OCI-LY3 (cell line): ENCODE measurements around the gene PHF24.

ENCODE experiments used
- H2AFZ ChIP-seq: fragments of 200-600, 300-600 bp; shearing (Covaris generic); 2 replicates; pipeline ENCODE4 v1.6.0; 2014; ENCODE audit warnings: antibody characterized with exemption, low read depth, low read length
- H3K27ac ChIP-seq: fragments of 200-600, 300-600 bp; sonication (generic); 2 replicates; pipeline ENCODE4 v1.5.1; 2014; ENCODE audit warnings: mild to moderate bottlenecking, low read length, moderate library complexity, mixed read lengths
- H3K27me3 ChIP-seq: fragments of 200-600, 300-600 bp; sonication (generic); 2 replicates; pipeline ENCODE4 v1.6.1; 2014; ENCODE audit warnings: low read depth, low read length, mixed read lengths
- H3K36me3 ChIP-seq: fragments of 200-600, 300-600 bp; sonication (generic); replicated peaks from 2 replicates; pipeline ENCODE3; 2014; ENCODE audit warnings: low read depth, low read length, mixed read lengths
- H3K4me1 ChIP-seq: fragments of 300-600, 200-600 bp; sonication (generic); 2 replicates; pipeline ENCODE4 v1.6.1; 2014; ENCODE audit warnings: low read length, mixed read lengths
- H3K4me2 ChIP-seq: fragments of 200-600, 300-600 bp; sonication (generic); 2 replicates; pipeline ENCODE4 v1.6.1; 2014; ENCODE audit warnings: low read length, mixed read lengths
- H3K4me3 ChIP-seq: fragments of 300-600, 200-600 bp; sonication (generic); 2 replicates; pipeline ENCODE4 v1.5.1; 2014; ENCODE audit warnings: antibody characterized with exemption, mild to moderate bottlenecking, low read length, moderate library complexity
- H3K79me2 ChIP-seq: fragments of 300-600, 200-600 bp; shearing (Covaris generic); 2 replicates; pipeline ENCODE4 v1.6.1; 2014; ENCODE audit warnings: mild to moderate bottlenecking, low read length, mixed read lengths
- H3K9ac ChIP-seq: fragments of 300-600, 200-600 bp; shearing (Covaris generic); 2 replicates; pipeline ENCODE4 v1.6.0; 2014; ENCODE audit warnings: mild to moderate bottlenecking, low read length, moderate library complexity
- H3K9me3 ChIP-seq: fragments of 200-600, 300-600 bp; shearing (Covaris generic); 2 replicates; pipeline ENCODE4 v1.6.1; 2014; ENCODE audit warnings: low read length, mixed read lengths; ENCODE audit not compliant: insufficient read depth
- H4K20me1 ChIP-seq: fragments of 200-600, 300-600 bp; sonication (generic); 2 replicates; pipeline ENCODE4 v1.6.1; 2016; ENCODE audit warnings: low read length, mixed read lengths; ENCODE audit not compliant: insufficient read depth
- EZH2phosphoT487 ChIP-seq: fragments of 200-600 bp; shearing (Covaris generic); IDR thresholded peaks from 2 replicates; pipeline ENCODE4 v1.6.1; 2018; ENCODE audit warnings: antibody characterized with exemption, mixed run types, low read depth
- TF ChIP-seq, protein P1 (sequence below): fragments of 200-600, 300-600 bp; sonication (generic); IDR thresholded peaks from 2 replicates; pipeline ENCODE4 v1.5.1; 2014; ENCODE audit warnings: antibody characterized with exemption, low read length, low read depth

Gene PHF24

GRCh38 chr9:35027374-35027773 lies 69.3 kb downstream of the PHF24 start:
- H3K36me3 ChIP-seq: peaks cover 3% of the 10 kb centered on the region
- no peaks in the 10 kb centered on the region for H3K79me2 ChIP-seq
- H3K4me1 ChIP-seq: peaks cover 17% of the 10 kb centered on the region
- H3K4me2 ChIP-seq: no peak overlapping the region
- H3K4me3 ChIP-seq: no peak overlapping the region
- H3K9ac ChIP-seq: no peak overlapping the region
- no peak overlapping the region for H2AFZ ChIP-seq
- TF ChIP-seq, protein P1, sequence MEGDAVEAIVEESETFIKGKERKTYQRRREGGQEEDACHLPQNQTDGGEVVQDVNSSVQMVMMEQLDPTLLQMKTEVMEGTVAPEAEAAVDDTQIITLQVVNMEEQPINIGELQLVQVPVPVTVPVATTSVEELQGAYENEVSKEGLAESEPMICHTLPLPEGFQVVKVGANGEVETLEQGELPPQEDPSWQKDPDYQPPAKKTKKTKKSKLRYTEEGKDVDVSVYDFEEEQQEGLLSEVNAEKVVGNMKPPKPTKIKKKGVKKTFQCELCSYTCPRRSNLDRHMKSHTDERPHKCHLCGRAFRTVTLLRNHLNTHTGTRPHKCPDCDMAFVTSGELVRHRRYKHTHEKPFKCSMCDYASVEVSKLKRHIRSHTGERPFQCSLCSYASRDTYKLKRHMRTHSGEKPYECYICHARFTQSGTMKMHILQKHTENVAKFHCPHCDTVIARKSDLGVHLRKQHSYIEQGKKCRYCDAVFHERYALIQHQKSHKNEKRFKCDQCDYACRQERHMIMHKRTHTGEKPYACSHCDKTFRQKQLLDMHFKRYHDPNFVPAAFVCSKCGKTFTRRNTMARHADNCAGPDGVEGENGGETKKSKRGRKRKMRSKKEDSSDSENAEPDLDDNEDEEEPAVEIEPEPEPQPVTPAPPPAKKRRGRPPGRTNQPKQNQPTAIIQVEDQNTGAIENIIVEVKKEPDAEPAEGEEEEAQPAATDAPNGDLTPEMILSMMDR: no peak
- no peak for TF ChIP-seq EZH2phosphoT487
- no peaks in the 10 kb centered on the region for H3K9me3 ChIP-seq
- H3K27ac ChIP-seq: no peak overlapping the region
- H4K20me1 ChIP-seq: no peaks in the 10 kb centered on the region
- H3K27me3 ChIP-seq: no peaks in the 10 kb centered on the region

- Histone ChIP-seq H3K36me3 (peaks cover 3% of the 10 kb centered on the region), H3K4me3 (no peak overlapping the region), H3K27me3 (no peaks in the 10 kb centered on the region), H3K79me2 (no peaks in the 10 kb centered on the region), H3K4me1 (peaks cover 13% of the 10 kb centered on the region), H3K9me3 (no peaks in the 10 kb centered on the region), H4K20me1 (no peaks in the 10 kb centered on the region), H3K9ac (no peak overlapping the region), H2AFZ (no peak overlapping the region), H3K27ac (no peak overlapping the region), H3K4me2 (no peak overlapping the region)
- TF ChIP-seq, protein P1: no peak
- no peak for TF ChIP-seq EZH2phosphoT487
Measured at GRCh38 chr9:35027860-35028259, 69.8 kb downstream of the PHF24 start.

- H3K4me1 ChIP-seq: peaks cover 9% of the 10 kb centered on the region
- no peak overlapping the region for H3K4me3 ChIP-seq
- H3K27me3 ChIP-seq: no peaks in the 10 kb centered on the region
- H3K4me2 ChIP-seq: no peak overlapping the region
- peaks cover 3% of the 10 kb centered on the region for H3K36me3 ChIP-seq
- H2AFZ ChIP-seq: no peak overlapping the region
- H3K9ac ChIP-seq: no peak overlapping the region
- no peak overlapping the region for H3K27ac ChIP-seq
- no peaks in the 10 kb centered on the region for H3K79me2 ChIP-seq
- no peaks in the 10 kb centered on the region for H3K9me3 ChIP-seq
- TF ChIP-seq EZH2phosphoT487: no peak
- TF ChIP-seq, protein P1: no peak
- no peaks in the 10 kb centered on the region for H4K20me1 ChIP-seq
Measured at GRCh38 chr9:35028341-35028740, 70.3 kb downstream of the PHF24 start.

DNA sequence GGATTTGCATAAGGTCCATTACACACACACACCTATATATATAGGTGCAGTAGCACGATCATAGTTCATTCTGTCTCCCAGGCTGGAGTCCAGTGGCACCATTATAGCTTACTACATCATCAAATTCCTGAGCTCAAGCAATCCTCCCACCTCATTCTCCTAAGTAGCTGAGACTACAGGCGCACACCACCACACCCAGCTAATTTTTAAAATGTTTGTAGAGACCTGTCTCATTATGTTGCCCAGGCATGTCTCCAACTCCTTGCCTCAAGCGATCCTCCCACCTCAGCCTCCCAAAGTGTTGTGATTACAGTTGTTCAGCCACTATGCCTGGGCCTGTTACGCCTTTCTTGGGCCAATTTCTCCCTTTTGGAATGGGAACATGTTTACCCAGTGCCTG lies 71.2 kb downstream of the PHF24 start:
- Histone ChIP-seq H3K4me2 (no peak overlapping the region), H3K36me3 (peaks cover 3% of the 10 kb centered on the region), H3K27me3 (no peaks in the 10 kb centered on the region), H2AFZ (no peak overlapping the region), H3K4me1 (peaks cover under 1% of the 10 kb centered on the region), H4K20me1 (no peaks in the 10 kb centered on the region), H3K4me3 (no peak overlapping the region), H3K79me2 (no peaks in the 10 kb centered on the region), H3K9me3 (no peaks in the 10 kb centered on the region), H3K9ac (no peak overlapping the region), H3K27ac (no peak overlapping the region)
- no peak for TF ChIP-seq EZH2phosphoT487
- TF ChIP-seq, protein P1: no peak
